Hepatocyte (in vitro differentiated cells): ENCODE results near the gene PTPRO. TPM values are rescaled to one million over a fixed set of nuclear protein-coding genes. Genes with fewer than 3 reads are reported as not detected.
A peak's percentile ranks its signal among the peaks of the same experiment; 100 is the strongest.

ENCODE experiments used
- DNase-seq: peaks from one replicate; pipeline ENCODE4 v3.0.0-alpha.2; 2016; ENCODE audit warnings: low spot score
- H2AFZ ChIP-seq: fragments of 200-600 bp; sonication (generic); 2 replicates; pipeline ENCODE4 v1.6.0; 2016; ENCODE audit warnings: antibody characterized with exemption, mild to moderate bottlenecking
- H3K27ac ChIP-seq: fragments of 200-600 bp; sonication (generic); 2 replicates; pipeline ENCODE4 v1.5.1; 2016; ENCODE audit warnings: mild to moderate bottlenecking
- H3K27me3 ChIP-seq: fragments of 200-600 bp; sonication (generic); 2 replicates; pipeline ENCODE4 v1.6.1; 2016
- H3K36me3 ChIP-seq: fragments of 200-600 bp; sonication (generic); replicated peaks from 2 replicates; pipeline ENCODE4 v1.5.1; 2016; ENCODE audit warnings: low read depth; ENCODE audit not compliant: insufficient read depth
- H3K4me1 ChIP-seq: fragments of 200-600 bp; sonication (generic); 2 replicates; pipeline ENCODE4 v1.5.1; 2016; ENCODE audit warnings: mild to moderate bottlenecking, moderate library complexity; ENCODE audit not compliant: insufficient read depth
- H3K4me2 ChIP-seq: fragments of 200-600 bp; sonication (generic); 2 replicates; pipeline ENCODE4 v1.6.0; 2016
- H3K4me3 ChIP-seq: fragments of 200-600 bp; sonication (generic); 2 replicates; pipeline ENCODE4 v1.5.1; 2016; ENCODE audit warnings: mild to moderate bottlenecking
- H3K79me2 ChIP-seq: fragments of 200-600 bp; sonication (generic); 2 replicates; pipeline ENCODE4 v1.6.0; 2017; ENCODE audit warnings: mild to moderate bottlenecking
- H3K9me2 ChIP-seq: fragments of 200-600 bp; sonication (generic); replicated peaks from 2 replicates; pipeline ENCODE4 v1.6.0; 2017; ENCODE audit warnings: mild to moderate bottlenecking; ENCODE audit not compliant: insufficient read depth
- H3K9me3 ChIP-seq: fragments of 200-600 bp; sonication (generic); 2 replicates; pipeline ENCODE4 v1.5.1; 2016; ENCODE audit warnings: low read depth, mild to moderate bottlenecking
- H4K20me1 ChIP-seq: fragments of 200-600 bp; sonication (generic); 2 replicates; pipeline ENCODE4 v1.6.0; 2016; ENCODE audit warnings: mild to moderate bottlenecking; ENCODE audit not compliant: insufficient read depth, poor library complexity, severe bottlenecking
- EZH2 ChIP-seq: fragments of 200-600 bp; sonication (generic); IDR thresholded peaks from 2 replicates; pipeline ENCODE4 v1.6.1; 2016; ENCODE audit warnings: antibody characterized with exemption, mild to moderate bottlenecking, borderline replicate concordance
- EZH2phosphoT487 ChIP-seq: fragments of 200-600 bp; sonication (generic); IDR thresholded peaks from one replicate; pipeline ENCODE4 v1.6.1; 2018; ENCODE audit warnings: antibody characterized with exemption, mild to moderate bottlenecking, low read depth, moderate library complexity; ENCODE audit not compliant: unreplicated experiment, severe bottlenecking
- WGBS: methylation state at CpG from one replicate; pipeline ENCODE4 v1.1.6; 2016; ENCODE audit warnings: low lambda C conversion rate; ENCODE audit errors: missing lambda C conversion rate; 5-methylcytosine and 5-hydroxymethylcytosine counted together
- polyA plus RNA-seq: library from polyadenylated mRNA; unstranded; fragments of >200 nt; fragmentation: Nextera tagmentation; extraction: Ambion mirVana; gene quantifications from 2 replicates; pipeline ENCODE4 v1.2.1, GENCODE V29; 2016
- total RNA-seq: library from RNA; depleted of rRNA; stranded (reverse); fragments of >200 nt; gene quantifications from 2 replicates; pipeline ENCODE4 v1.2.3, GENCODE V29; 2014
- TF ChIP-seq, protein P1 (sequence below): fragments of 200-600 bp; sonication (generic); IDR thresholded peaks from 2 replicates; pipeline ENCODE4 v1.5.1; 2016; ENCODE audit warnings: antibody characterized with exemption, mild to moderate bottlenecking; ENCODE audit not compliant: poor library complexity

The PTPRO gene
- total and polyA plus RNA-seq, 2 experiments from 2014 or later: 0.60 to 0.65 TPM

DNA sequence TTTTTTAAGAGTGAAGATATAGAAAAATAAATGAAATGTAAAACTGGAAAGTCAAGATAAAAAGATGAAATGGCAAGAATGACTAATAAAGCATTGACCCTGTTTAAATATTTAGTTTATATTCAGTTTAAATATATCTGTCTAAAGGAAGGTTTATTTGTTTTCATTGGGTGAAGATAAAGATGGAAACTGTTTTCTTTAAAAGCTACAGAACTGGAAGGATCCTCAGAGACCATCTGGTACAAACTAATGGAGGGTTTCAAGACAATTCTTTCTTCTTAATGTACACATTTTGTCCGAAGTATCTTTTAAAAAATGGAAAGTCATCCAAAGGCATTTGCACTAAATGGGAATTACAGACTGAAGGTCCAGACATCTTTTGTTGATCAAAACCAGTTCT, 324.3 kb downstream of the PTPRO start:
- Histone ChIP-seq H3K4me1 (no peaks in the 10 kb centered on the region), H3K79me2 (no peaks in the 10 kb centered on the region), H4K20me1 (no peaks in the 10 kb centered on the region), H3K27ac (peak overlapping the region; percentile 8), H2AFZ (no peak overlapping the region), H3K9me2 (no peaks in the 10 kb centered on the region), H3K4me2 (no peak overlapping the region), H3K9me3 (no peaks in the 10 kb centered on the region), H3K4me3 (no peak overlapping the region), H3K36me3 (no peaks in the 10 kb centered on the region), H3K27me3 (no peaks in the 10 kb centered on the region)
- 6% methylated on average over 1 of the region's 1 CpG for WGBS
- DNase-seq: no peak
- TF ChIP-seq EZH2phosphoT487 (no peak), EZH2 (no peak)
- TF ChIP-seq, protein P1, sequence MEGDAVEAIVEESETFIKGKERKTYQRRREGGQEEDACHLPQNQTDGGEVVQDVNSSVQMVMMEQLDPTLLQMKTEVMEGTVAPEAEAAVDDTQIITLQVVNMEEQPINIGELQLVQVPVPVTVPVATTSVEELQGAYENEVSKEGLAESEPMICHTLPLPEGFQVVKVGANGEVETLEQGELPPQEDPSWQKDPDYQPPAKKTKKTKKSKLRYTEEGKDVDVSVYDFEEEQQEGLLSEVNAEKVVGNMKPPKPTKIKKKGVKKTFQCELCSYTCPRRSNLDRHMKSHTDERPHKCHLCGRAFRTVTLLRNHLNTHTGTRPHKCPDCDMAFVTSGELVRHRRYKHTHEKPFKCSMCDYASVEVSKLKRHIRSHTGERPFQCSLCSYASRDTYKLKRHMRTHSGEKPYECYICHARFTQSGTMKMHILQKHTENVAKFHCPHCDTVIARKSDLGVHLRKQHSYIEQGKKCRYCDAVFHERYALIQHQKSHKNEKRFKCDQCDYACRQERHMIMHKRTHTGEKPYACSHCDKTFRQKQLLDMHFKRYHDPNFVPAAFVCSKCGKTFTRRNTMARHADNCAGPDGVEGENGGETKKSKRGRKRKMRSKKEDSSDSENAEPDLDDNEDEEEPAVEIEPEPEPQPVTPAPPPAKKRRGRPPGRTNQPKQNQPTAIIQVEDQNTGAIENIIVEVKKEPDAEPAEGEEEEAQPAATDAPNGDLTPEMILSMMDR: no peak

Other genes with a start within 250 kb of the PTPRO start
- 7.0 and 7.9 TPM in 2 replicates for gene RERG, start 101.1 kb upstream of the PTPRO start, total RNA-seq
- gene RERG, start 101.1 kb upstream of the PTPRO start, polyA plus RNA-seq: 1.3 and 3.4 TPM in 2 replicates